Activated T-cell treated with anti-CD3 and anti-CD28 coated beads for 1 hour (primary cell): ENCODE results near the gene TSPYL2.

Experiments
- DNase-seq: peaks from one replicate; pipeline ENCODE4 v3.0.0-alpha.2; 2020; ENCODE audit warnings: low read depth

TSPYL2 gene

GRCh38 chrX:53081925-53082772 is at the start of gene TSPYL2:
TSS of gene TSPYL2 (plus strand) at chrX:53082367. CDS start at chrX:53082499, 132 bp downstream.
- DNase-seq: peak; percentile 88

- DNase-seq: no peak
Measured at GRCh38 chrX:53036149-53036548, 46.0 kb upstream of the TSPYL2 start.

- DNase-seq: no peak
Measured at GRCh38 chrX:53039236-53039635, 42.9 kb upstream of the TSPYL2 start.

GRCh38 chrX:53044995-53045394 is 37.2 kb upstream of the TSPYL2 start:
- DNase-seq: no peak

- no peak for DNase-seq
Measured at GRCh38 chrX:53047228-53047627, 34.9 kb upstream of the TSPYL2 start.

- DNase-seq: no peak
Measured at GRCh38 chrX:53048169-53049126, 33.7 kb upstream of the TSPYL2 start, which contains the start of gene GPR173. TSS of gene GPR173 (plus strand) at chrX:53048789. CDS start at chrX:53076622, 27,833 bp downstream.

- DNase-seq: no peak
Measured at GRCh38 chrX:53049127-53049517, 33.0 kb upstream of the TSPYL2 start.

GRCh38 chrX:53050841-53051240 is 31.3 kb upstream of the TSPYL2 start:
- DNase-seq: no peak

GRCh38 chrX:53055244-53055849 is 26.8 kb upstream of the TSPYL2 start:
- no peak for DNase-seq

- no peak for DNase-seq
Measured at GRCh38 chrX:53056292-53056691, 25.9 kb upstream of the TSPYL2 start.

GRCh38 chrX:53065104-53065503 is 17.1 kb upstream of the TSPYL2 start:
- DNase-seq: no peak

- DNase-seq: no peak
Measured at GRCh38 chrX:53071064-53071463, 11.1 kb upstream of the TSPYL2 start.

GRCh38 chrX:53071604-53072417 is 10.4 kb upstream of the TSPYL2 start:
- DNase-seq: peak; percentile 42

GRCh38 chrX:53072418-53073114 is 9.6 kb upstream of the TSPYL2 start:
- DNase-seq: no peak

- DNase-seq: no peak
Measured at GRCh38 chrX:53073115-53073586, 9.0 kb upstream of the TSPYL2 start.

- no peak for DNase-seq
Measured at GRCh38 chrX:53075011-53075410, 7.2 kb upstream of the TSPYL2 start.

- DNase-seq: no peak
Measured at GRCh38 chrX:53076671-53077070, 5.5 kb upstream of the TSPYL2 start.

GRCh38 chrX:53077207-53078197 is 4.7 kb upstream of the TSPYL2 start:
- DNase-seq: no peak

GRCh38 chrX:53078943-53079342 is 3.2 kb upstream of the TSPYL2 start:
- DNase-seq: no peak
